K562 (cell line): ENCODE data around the gene POLR1H. TPM values are rescaled to one million over a fixed set of nuclear protein-coding genes. Genes with fewer than 3 reads are reported as not detected.
A peak's percentile ranks its signal among the peaks of the same experiment; 100 is the strongest.

Source experiments
- ATAC-seq: fragments of 200-7000 bp; cut with Tn5 transposase; 3 replicates; pipeline ENCODE4 v1.9.1; 2020; ENCODE audit warnings: moderate library complexity
- BruUV-seq: library from RNA; stranded (reverse); fragments of 400-500 nt; replicated peaks from 2 replicates; lab custom pipeline; 2021; lab: Mats Ljungman, UMichigan
- CTCF ChIA-PET: fragments of 300-600 bp; formaldehyde crosslinking; extraction: SDS; loops from one replicate; lab custom pipeline; 2021; ENCODE audit warnings: low intra/inter-chr PET ratio; lab: Yijun Ruan, JAX
- POLR2A ChIA-PET: fragments of 300-600, 350-650 bp; sonication (Branson Sonifier 250); formaldehyde crosslinking; extraction: SDS; loops from one replicate; lab custom pipeline; 2021; ENCODE audit warnings: antibody characterized with exemption, inconsistent platforms; lab: Yijun Ruan, JAX
- DNase-seq, 4 experiments: peaks; one replicate each; pipeline versions ENCODE4 v3.0.0 to v3.0.0-alpha.2; 2011 to 2018; ENCODE audit warnings: low spot score in 3 of 4, mixed read lengths in 3 of 4; ENCODE audit errors: extremely low read depth in 1 of 4
- FAIRE-seq: peaks from 2 replicates; lab custom pipeline; 2011; peaks lifted over from hg19 to GRCh38; lab: Jason Lieb, UNC
- H2AFZ ChIP-seq: 2 replicates; pipeline ENCODE4 v1.6.0; 2011; ENCODE audit warnings: low read depth, low read length, control low read depth, inconsistent platforms
- H3K27ac ChIP-seq: fragments of 200-600 bp; 3 replicates; pipeline ENCODE4 v1.8.0; 2011; ENCODE audit warnings: low read depth, mild to moderate bottlenecking, control low read depth, inconsistent platforms, low read length, moderate library complexity, mixed read lengths; ENCODE audit errors: extremely low read depth
- H3K27me3 ChIP-seq, 2 experiments: fragments of 300-600 bp in 1 of 2; 2 replicates in 1 of 2; 3 replicates in 1 of 2; pipeline versions ENCODE4 v1.6.0 to v1.8.0; 2011; ENCODE audit warnings: inconsistent platforms in 2 of 2, low read length in 2 of 2, mild to moderate bottlenecking in 1 of 2, mixed read lengths in 1 of 2, moderate library complexity in 1 of 2; ENCODE audit not compliant: control insufficient read depth in 2 of 2, insufficient read depth in 2 of 2
- H3K36me3 ChIP-seq: fragments of 300-600 bp; 3 replicates; pipeline ENCODE4 v1.8.0; 2011; ENCODE audit warnings: mild to moderate bottlenecking, low read length, inconsistent platforms; ENCODE audit not compliant: control insufficient read depth, insufficient read depth
- H3K4me1 ChIP-seq, 2 experiments: fragments of 200-600 bp in 1 of 2; replicated peaks in 1 of 2; 2 replicates in 1 of 2; 3 replicates in 1 of 2; pipeline versions ENCODE4 v1.5.1 to v1.8.0; 2011; ENCODE audit warnings: inconsistent platforms in 2 of 2, low read length in 2 of 2, mild to moderate bottlenecking in 1 of 2, mixed read lengths in 1 of 2, moderate library complexity in 1 of 2; ENCODE audit not compliant: control insufficient read depth in 2 of 2, insufficient read depth in 2 of 2
- H3K4me2 ChIP-seq: 2 replicates; pipeline ENCODE4 v1.6.1; 2011; ENCODE audit warnings: low read length, control low read depth, inconsistent platforms, mixed read lengths; ENCODE audit not compliant: insufficient read depth
- H3K4me3 ChIP-seq: fragments of 200-600 bp; sonication (generic), shearing (Covaris generic); 2 replicates; pipeline ENCODE4 v1.5.1; 2016; ENCODE audit warnings: control low read depth, inconsistent platforms
- H3K79me2 ChIP-seq: fragments of 200-600 bp; 3 replicates; pipeline ENCODE4 v1.8.0; 2011; ENCODE audit warnings: low read length, inconsistent platforms; ENCODE audit not compliant: control insufficient read depth, insufficient read depth
- H3K9ac ChIP-seq, 2 experiments: 2 replicates each; pipeline versions ENCODE4 v1.6.0 to v1.6.1; 2011; ENCODE audit warnings: low read depth in 2 of 2, low read length in 2 of 2, control low read depth in 1 of 2, inconsistent platforms in 1 of 2, mild to moderate bottlenecking in 1 of 2, mixed read lengths in 1 of 2; ENCODE audit not compliant: insufficient read depth in 1 of 2
- H3K9me1 ChIP-seq: one replicate; pipeline ENCODE4 v1.6.0; 2011; ENCODE audit warnings: inconsistent platforms, mild to moderate bottlenecking, low read length, moderate library complexity; ENCODE audit not compliant: control insufficient read depth, insufficient read depth
- H3K9me3 ChIP-seq: replicated peaks from 2 replicates; pipeline ENCODE4 v1.5.1; 2011; ENCODE audit warnings: low read depth, low read length, inconsistent platforms; ENCODE audit not compliant: control insufficient read depth, insufficient read depth
- H4K20me1 ChIP-seq: replicated peaks from 2 replicates; pipeline ENCODE4 v1.6.1; 2011; ENCODE audit warnings: low read length, inconsistent platforms, mixed read lengths; ENCODE audit not compliant: control insufficient read depth, insufficient read depth
- CBX5 ChIP-seq: IDR thresholded peaks from 2 replicates; pipeline ENCODE4 v1.6.1; 2014; ENCODE audit warnings: low read depth, borderline replicate concordance
- CLOCK ChIP-seq: fragments of 250-450 bp; sonication (Bioruptor Pico); IDR thresholded peaks from 2 replicates; pipeline ENCODE4 v1.4.0; 2020; ENCODE audit warnings: mild to moderate bottlenecking, moderate library complexity, borderline replicate concordance
- HSF4 ChIP-seq: fragments of 250-450 bp; sonication (Bioruptor Pico); IDR thresholded peaks from 2 replicates; pipeline ENCODE4 v2.1.2; 2022; ENCODE audit warnings: mild to moderate bottlenecking, moderate library complexity, borderline replicate concordance
- PHF21A ChIP-seq: fragments of 450-650 bp; IDR thresholded peaks from 2 replicates; pipeline ENCODE4 v1.6.1; 2017; ENCODE audit warnings: low read depth, borderline replicate concordance
- ZNF316 ChIP-seq: fragments of 450-650 bp; IDR thresholded peaks from 2 replicates; pipeline ENCODE4 v1.6.1; 2016
- WGBS: fragments of 100-300 bp; shearing (Covaris generic); methylation state at CpG from one replicate; pipeline ENCODE4 v1.1.6; 2016; ENCODE audit warnings: low coverage, mixed read lengths; ENCODE audit not compliant: insufficient coverage; ENCODE audit errors: missing lambda C conversion rate; 5-methylcytosine and 5-hydroxymethylcytosine counted together
- in situ Hi-C: fragments of 300-500 bp; cut with MboI; formaldehyde crosslinking; loops from 4 replicates; pipeline ENCODE4 v1.15.0; 2018; ENCODE audit warnings: inconsistent platforms, mixed read lengths
- intact Hi-C: fragments of 100-400 bp; cut with micrococcal nuclease; formaldehyde crosslinking; loops from 2 replicates; pipeline ENCODE4 v1.14.2; 2022
- polyA plus RNA-seq, 8 experiments: library from polyadenylated mRNA; depleted of rRNA in 4 of 8; stranded (reverse) in 5 of 8; unstranded in 3 of 8; fragments of >200 nt; fragmentation: Nextera tagmentation in 2 of 8; fragmentation: Illumina TruSeq in 1 of 8; extraction: Ambion mirVana in 2 of 8; extraction: Trizol in 1 of 8; gene quantifications; 2 replicates each; pipeline versions ENCODE4 v1.2.1 to v1.2.3, GENCODE V29; 2011 to 2014; ENCODE audit warnings: inconsistent platforms in 1 of 8, missing spikeins in 1 of 8
- total RNA-seq, 7 experiments: library from RNA; depleted of rRNA in 6 of 7; stranded (reverse); fragments of >200 nt in 6 of 7; fragmentation: Illumina TruSeq in 2 of 7; extraction: Trizol in 2 of 7; gene quantifications; 2 replicates each; pipeline versions ENCODE4 v1.2.1 to v1.2.3, GENCODE V29; 2011 to 2021; ENCODE audit warnings: low replicate concordance in 1 of 7

POLR1H gene
- total and polyA plus RNA-seq, 9 of the 15 experiments (the other 6 are each of a cell fraction or from before 2014, with no cell fraction given) = 92.2 to 333 (median 143) TPM

DNA sequence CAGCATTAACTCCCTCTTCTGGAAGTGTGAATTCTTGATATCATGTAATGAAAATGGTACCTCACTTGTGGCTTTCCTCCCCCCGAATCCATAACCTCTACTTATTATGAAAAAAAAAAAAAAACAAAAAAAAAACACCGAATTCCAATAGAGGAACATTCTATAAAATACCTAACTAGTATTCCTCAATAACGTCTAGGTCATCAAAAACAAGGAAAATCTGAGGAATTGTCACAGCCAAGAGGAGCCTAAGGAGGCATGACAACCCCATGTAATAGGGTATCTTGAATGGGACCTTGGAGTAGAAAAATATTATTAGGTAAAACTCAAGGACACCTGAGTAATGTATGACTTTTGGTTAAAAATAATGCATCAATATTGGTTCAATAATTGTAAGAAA, 38.9 kb upstream of the POLR1H start:
- DNase-seq (no peak), FAIRE-seq (no peak), ATAC-seq (no peak)
- Histone ChIP-seq H3K27ac (no peak overlapping the region), H4K20me1 (no peaks in the 10 kb centered on the region), H3K4me3 (no peak overlapping the region), H3K36me3 (no peaks in the 10 kb centered on the region), H2AFZ (no peak overlapping the region), H3K27me3 (no peaks in the 10 kb centered on the region), H3K79me2 (no peaks in the 10 kb centered on the region), H3K9me1 (no peaks in the 10 kb centered on the region), H3K9me3 (no peaks in the 10 kb centered on the region), H3K9ac (no peak overlapping the region), H3K4me1 (no peaks in the 10 kb centered on the region), H3K4me2 (no peak overlapping the region)
- 32% methylated on average over 3 of the region's 3 CpGs for WGBS
- TF ChIP-seq HSF4 (CRISPR knock-in tag) (no peak), CLOCK (CRISPR knock-in tag) (no peak), CBX5 (no peak), ZNF316 (peak; percentile 72), PHF21A (no peak)
- intact Hi-C loops (no loop called here), in situ Hi-C loops (no loop called here)
- no TSS peak for BruUV-seq
- ChIA-PET CTCF (no interaction called here), POLR2A (no interaction called here)
